ENCODE data around the gene NPLOC4.

DNA sequence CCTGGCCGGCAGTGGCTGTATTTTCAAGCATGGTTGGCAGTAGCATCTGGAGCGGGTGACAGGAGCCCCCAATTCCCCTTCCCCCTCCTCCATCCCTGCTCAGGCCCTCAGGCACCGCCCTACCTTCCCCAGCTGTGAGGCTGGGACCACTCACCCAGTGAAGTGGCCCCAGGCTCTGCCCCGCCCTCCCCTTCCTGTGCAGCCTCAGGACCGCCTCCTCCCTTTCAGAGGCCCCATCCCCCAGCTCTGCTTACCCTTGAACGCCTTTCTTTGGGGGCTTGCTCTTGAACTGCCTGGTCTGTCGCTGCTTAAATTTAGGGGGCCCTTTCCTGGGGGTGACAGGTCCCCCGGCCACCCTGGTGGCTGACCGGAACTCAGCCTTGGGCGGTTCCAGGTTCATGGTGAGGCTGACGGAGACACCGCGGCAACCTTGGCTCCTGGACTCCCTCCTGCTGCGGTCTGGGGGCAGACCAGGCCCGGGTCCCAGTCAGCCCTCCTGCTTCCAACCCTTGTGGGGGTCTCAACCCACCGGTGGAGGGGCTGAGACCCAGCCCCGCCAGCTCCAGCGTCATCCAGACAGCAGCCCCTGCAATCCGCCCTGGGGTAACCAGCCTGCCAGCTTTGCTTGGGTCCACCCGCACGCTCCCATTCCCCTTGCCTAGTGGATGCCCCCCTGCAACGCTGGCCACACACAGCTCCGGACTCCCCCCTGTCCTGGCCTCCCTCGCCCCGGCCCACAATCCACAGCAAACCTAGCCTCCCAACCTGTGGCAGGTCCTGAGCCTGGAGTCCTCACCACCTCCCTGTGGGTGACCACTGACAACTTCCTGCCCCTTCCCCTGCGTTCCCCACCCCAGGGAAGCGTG is 16.2 kb upstream of the NPLOC4 start:
- TF ChIP-seq, protein P1, sequence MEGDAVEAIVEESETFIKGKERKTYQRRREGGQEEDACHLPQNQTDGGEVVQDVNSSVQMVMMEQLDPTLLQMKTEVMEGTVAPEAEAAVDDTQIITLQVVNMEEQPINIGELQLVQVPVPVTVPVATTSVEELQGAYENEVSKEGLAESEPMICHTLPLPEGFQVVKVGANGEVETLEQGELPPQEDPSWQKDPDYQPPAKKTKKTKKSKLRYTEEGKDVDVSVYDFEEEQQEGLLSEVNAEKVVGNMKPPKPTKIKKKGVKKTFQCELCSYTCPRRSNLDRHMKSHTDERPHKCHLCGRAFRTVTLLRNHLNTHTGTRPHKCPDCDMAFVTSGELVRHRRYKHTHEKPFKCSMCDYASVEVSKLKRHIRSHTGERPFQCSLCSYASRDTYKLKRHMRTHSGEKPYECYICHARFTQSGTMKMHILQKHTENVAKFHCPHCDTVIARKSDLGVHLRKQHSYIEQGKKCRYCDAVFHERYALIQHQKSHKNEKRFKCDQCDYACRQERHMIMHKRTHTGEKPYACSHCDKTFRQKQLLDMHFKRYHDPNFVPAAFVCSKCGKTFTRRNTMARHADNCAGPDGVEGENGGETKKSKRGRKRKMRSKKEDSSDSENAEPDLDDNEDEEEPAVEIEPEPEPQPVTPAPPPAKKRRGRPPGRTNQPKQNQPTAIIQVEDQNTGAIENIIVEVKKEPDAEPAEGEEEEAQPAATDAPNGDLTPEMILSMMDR (IDR thresholded peaks at IDR 0.05): no peak
- no peak for TF ChIP-seq POLR2A (IDR thresholded peaks at IDR 0.05)
